Measurements from ENCODE around the gene PLOD3. TPM values are rescaled to one million over a fixed set of nuclear protein-coding genes. Genes with fewer than 3 reads are reported as not detected.

PLOD3 gene
- total RNA-seq, 1 experiment from 2014 or later: 135 TPM

DNA sequence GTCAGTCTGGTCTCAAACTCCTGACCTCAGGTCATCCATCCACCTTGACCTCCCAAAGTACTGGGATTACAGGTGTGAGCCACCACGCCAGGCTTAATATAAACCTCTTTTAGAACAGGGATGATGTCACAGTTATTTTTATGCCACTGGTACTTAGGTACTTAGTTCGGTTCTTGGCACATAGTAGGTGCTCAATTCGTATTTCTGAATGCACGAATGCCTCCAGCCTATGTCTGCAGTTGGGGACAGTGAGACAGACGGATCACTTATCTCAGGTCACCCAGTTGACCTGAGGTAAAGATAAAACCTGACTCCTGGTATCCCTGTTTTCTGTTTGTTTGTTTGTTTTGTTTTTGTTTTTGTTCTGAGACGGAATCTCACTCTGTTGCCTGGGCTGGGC is 31.2 kb downstream of the PLOD3 start:
- DNase-seq (ENCODE audit: low read depth): no peak

DNA sequence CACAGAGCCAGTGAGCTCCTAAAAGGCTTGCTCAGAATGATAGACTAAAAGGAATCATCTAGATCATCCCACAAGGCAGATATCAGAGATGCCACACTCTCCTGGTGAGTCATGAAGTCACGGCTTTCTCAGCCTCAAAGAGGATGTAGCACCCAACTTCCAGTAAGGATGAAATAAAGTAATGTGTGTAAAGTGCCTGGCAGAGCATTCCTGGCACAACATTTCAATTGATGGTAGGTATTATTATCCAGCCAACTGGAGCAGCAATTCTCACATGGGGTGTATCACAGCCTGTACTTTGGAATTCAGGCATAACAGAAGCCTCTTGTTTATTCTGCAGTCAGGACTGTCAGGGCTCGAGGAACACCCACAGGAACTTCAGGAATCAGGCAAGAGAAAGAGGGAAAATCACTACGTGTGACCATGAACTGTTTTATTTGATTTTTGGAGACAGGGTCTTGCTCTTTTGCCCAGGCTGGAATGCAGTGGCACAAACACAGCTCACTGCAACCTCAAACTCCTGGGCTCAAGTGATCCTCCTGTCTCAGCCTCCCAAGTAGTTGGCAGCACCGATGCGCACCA is 32.0 kb downstream of the PLOD3 start:
- DNase-seq (ENCODE audit: low read depth): peak; percentile 74

DNA sequence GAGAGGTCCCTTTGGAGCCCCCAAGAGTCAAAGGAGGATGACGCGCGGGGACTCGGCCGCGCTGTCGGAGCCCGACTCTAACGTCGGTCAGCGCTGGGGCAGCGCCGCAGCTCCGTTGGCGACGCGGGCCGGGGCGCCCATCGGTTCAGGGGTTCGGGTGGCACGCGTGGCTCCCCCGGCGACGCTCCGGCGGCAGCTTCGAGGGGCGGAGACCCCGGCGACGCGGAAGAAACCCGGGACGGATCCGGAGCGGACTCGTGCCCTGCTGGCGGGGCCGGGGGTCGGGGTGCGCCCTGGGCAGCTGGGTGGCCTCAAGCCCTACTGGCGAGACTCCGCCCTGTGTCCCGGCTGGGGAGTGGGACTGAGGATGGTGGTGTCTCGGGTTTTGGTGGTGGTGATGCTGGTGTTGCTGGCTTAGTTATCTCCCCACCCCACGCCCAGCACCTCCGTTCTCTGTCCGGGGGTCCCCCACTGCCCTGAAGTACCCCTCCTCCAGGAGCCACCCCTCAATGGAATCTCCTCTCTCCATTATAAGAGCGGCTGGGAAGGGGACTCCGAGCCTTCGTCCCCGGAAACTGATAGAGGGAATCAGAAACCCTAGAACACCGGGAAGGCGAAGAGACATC is 37.1 kb downstream of the PLOD3 start, which contains the start of gene NAT16:
NAT16 (minus strand) TSS at position 164 of the 626 bp plus-strand sequence. CDS start 5,486 bp downstream, outside the sequence.
- DNase-seq (ENCODE audit: low read depth): no peak

DNA sequence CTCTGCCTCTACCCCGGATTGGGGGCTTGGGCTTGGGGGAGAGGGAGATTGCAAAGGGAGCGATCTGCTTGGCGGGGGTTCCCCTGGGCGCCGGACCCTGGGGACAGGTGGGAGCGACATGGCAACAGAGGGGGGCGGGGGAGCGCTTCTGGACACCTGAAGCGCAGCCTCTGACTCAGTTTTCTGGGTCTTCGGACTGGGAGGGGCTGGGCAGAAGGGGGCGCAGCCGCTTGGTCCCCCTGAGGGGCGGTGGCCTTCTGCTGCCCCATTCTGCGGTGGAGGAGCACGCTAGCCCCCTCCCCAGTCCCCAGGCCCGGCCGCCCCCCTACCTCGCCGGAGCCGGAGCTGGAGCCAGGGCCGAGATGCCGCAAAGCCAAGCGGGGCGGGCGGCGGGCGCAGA is 37.7 kb downstream of the PLOD3 start:
- DNase-seq (ENCODE audit: low read depth): no peak

DNA sequence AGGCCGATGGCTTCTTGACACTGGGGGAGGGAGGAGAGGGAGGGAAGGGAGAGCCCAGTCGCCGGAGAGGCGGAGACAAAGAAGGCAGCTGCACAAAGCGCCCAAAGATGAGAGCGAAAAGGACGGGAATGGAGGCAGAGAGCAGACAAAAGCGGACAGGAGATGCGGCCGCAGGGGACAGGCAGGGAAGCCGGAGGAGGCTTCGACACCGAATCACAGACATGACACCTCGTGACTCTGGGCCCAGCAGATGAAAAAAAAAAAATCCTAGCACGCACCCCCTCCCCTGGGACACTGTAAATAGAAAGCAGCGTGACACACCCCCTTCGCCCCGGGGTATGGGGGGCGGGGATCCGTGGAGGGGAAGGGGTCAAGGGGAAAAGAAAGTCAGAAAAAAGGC is 38.3 kb downstream of the PLOD3 start:
- DNase-seq (ENCODE audit: low read depth): no peak

DNA sequence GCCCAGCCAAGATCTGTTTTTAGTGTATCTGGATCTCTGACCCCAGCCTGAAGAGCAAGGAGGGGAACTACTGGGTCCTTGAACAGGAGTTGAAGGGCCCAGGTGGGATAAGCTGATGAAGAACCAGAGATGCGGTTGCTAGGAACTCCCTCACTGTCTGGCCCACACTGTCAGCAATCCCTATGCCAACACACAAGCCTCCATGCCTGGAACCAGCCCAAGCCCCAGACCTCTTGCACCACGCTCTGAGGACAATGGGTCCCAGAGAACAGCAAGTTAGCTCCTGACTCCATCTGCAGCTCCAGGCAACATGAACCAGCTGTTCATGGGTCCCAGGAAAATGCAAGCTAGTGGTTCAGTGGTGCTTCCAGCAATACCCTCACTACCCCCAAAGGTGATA is 39.7 kb downstream of the PLOD3 start:
- no peak for DNase-seq (ENCODE audit: low read depth)

DNA sequence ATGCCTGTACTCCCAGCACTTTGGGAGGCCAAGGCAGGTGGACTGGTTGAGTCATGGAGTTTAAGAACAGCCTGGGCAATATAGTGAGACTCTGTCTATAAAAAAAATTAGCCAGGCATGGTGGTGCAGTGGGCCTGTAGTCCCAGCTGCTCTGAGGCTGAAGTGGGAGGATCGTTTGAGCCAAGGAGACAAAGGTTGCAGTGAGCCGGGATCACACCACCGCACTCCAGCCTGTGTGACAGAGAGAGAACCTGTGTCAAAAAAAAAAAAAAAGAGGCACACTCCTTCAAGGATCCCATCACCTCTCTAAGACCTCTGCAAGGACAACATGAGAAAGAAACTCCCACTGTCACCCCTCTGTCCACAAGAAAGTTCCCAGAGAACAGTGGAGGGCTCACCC is 41.7 kb downstream of the PLOD3 start:
- DNase-seq (ENCODE audit: low read depth): no peak

DNA sequence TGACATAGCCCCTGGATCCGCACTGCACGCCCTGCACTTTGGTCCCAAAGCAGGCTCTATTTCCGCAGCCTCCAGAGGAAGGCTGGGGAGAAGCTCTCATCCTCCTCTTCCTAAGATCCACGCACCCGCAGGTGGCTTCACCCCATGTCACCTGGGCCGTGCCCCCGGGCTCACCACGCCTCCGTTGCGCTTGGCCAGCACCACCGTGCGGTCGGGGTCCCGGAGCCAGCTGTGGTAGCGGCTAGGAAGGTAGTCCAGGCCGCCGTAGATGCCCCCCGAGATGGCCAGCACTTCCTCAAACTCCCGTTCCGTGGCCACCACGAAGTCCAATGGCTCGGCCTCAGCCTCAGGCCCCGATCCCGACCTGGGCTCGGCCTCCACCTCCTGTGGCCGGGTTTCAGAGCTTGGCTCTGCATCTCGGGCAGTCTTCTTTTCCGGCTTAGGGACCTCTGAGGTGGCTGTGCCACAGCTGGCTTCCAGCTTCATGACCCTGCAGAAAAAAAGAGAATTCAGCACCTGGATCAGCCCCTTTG is 43.0 kb downstream of the PLOD3 start:
- DNase-seq (ENCODE audit: low read depth): no peak

DNA sequence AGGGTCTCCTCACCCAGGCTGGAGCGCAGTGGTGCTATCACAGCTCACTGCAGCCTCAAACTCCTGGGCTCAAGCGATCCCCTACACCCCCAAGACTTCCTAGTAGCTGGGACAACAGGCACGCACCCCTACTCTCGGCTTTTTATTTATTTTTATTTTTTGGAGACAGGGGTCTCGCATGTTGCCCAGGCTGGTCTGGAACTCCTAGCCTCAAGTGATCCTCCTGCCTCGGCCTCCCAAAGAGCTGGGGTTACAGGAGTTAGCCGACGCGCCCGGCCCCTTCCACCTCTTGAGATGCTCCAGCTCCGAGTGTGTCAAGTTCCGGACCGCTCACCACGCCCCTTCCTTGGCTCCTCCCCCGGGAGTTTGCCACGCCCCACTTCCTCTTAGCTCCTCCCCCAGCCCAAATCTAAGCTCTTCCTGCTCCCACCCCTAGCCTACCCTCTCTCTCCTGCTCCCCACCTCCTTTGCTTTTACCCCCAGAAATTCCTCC is 43.6 kb downstream of the PLOD3 start:
- DNase-seq (ENCODE audit: low read depth): peak; percentile 64

DNA sequence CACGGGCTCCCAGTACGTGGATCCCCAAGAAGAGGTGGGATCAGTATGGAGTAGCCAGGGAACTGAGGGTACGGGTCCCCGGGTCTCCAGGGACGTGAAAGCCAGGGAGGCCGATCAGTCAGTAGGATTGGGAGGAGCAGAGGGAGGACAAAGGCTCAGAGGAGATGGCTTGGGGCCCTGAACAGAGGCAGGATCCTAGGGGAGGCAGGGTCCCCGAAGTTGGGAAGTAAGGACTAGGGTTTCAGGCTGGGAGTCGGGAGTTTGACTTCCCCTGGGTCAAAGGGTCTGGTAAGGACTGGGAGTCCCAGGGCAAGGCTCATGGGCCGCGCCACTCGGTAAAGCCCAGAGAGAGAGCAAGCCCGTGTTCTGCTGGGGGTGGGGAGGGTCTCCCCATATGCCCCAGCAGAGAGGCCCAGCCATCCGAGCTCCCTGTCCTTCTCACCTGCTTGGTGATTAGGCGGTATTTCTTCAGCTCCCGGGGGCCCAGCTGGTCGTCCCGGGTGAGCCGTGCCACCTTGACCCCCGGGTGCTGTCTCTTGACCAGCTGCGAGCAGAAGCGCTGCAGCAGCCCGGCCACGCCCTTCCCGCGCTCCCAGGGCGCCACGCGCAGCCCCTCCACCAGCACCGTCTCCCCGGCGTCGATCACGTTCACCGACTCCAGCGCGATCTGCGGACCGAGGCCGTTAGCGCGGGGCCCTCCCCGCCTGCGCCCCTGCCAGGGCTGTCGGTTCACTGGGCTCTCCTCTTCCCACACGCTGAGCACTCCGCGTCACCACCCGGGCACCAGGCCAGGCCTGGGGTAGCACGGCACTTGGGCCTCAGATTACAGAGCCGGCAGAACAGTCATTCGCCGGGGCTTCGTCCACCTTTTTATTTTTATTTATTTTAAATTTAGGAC is 44.3 kb downstream of the PLOD3 start:
- DNase-seq (ENCODE audit: low read depth): peak; percentile 81

DNA sequence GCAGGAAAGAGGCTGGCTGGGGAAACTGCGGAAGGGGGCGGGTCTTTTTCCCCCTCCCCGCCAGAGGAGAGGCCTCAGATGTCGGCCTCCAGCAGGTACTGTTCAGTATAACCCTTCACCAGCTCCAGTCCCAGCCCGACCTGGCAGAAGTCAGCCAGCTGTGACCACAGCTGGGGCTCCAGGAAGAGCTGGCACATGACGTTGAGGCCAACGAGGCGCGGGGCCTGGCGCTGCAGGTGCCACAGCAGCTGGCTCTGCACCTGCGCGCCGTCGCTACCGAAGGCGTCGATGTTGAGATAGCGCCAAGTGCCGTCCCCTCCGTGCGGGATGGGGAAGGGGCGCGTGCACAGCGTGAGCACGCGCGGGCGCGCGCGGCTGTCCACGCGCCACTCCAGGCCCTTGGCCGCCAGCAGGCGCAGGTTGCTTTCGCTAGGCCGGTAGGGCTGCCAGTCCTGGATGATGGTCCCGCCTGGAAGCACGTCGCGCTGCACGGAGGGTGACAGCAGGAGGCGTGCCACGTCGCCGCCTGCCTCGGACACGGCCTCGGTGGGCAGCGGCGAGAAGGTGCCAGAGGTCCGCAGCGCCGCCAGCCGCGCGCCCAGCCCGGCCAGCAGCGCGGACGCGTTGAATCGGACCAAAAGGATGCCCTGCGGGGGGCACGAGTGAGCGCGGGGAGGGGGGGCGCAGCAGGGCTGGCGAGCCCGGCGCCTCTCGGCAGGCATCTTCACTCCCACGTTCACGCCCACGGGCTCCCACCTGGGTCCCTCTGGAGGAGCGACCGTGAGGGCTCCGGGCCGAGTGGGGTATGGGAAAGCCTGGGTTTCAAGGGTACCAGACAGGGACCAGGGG is 45.2 kb downstream of the PLOD3 start:
- no peak for DNase-seq (ENCODE audit: low read depth)

DNA sequence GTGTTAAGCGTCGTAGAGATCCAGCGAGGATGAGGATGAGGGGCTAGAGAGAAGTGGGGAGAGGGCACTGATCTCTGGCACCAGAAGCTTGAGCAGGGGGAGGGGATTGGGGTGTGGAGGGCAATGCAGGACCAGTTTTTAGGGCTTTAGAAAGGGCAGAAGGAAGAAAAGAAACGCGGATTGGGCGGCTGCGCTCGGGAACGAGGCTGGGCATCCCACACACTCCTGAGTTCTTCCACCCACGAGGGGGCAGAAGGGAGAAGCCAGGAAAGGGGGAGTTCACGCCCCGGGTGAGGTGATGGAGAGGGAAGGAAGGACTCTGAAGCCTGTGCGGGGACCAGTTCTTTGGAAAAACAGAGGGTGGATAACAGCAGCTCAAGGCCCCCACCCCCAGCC is 45.9 kb downstream of the PLOD3 start:
- DNase-seq (ENCODE audit: low read depth): no peak

DNA sequence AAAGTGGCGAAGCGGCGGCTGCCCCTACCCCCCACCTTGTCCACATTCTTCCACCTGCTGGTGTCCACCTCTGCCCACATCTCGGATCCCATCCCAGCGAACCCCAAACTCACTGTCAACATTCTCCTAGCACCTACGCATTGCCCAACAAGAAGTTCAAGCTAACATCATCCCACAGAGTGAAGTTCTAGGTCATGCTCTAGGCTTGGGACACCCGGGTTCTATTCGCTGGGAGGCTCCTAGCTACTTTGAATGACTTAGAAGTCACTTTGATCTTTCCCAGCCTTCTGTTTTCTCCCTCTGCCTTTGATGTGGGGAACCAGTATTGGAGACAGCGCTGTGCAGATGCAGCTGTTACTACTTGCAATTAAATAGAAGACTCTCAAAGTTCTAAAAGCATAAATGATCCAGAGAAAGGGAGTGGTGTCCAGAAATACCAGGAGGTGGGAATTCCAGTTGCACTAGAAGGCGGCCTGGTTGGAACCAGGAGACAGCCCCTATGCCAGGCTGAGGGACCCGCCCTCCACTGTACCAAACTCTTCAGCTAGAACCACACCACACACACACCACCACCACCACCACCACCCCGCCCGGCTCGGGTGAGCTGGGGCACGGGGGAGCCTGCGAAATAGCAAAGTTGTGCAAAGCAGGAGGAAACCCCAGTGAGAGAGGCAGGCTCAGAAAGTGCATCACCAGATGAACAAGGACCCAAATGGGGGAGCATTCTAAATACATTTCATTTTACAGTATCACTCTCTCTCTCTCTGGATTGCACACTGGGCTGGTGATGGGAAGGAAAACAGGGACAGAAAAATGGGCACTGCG is 46.6 kb downstream of the PLOD3 start:
- DNase-seq (ENCODE audit: low read depth): peak; percentile 54

DNA sequence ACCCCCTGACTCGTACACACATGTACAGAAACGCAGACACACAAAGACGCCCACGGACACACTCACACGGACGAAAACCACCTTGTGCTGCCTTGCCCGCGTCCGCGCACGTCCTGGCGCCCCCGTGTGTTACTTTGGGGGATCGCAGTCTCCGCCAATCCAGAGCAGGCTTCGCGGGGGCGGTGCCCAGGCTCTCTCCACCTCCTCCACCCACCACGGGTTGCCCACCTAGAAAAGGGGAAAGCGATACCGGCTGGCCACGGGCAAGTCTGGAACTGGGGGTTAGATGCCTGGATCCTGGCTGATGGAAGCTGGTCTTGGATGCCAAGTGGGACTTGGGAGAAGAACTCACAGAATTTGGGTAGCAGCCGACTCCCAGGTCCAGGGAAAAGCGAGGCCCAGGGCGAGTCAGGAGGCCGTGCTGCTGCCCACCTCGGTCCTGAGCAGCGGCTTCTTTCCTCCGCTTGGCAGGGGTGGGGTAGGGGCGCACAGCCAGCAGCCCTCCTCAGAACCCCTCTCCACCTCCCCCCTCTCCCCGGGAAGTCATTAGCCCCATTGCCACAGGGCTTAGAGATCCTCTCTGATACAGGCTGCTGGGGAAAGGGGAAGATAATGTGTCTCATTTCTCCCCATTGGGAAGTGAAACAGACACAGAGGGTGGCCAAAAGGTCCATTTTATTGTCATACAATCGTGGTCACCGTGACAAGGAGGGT is 47.4 kb downstream of the PLOD3 start:
- DNase-seq (ENCODE audit: low read depth): peak; percentile 54

DNA sequence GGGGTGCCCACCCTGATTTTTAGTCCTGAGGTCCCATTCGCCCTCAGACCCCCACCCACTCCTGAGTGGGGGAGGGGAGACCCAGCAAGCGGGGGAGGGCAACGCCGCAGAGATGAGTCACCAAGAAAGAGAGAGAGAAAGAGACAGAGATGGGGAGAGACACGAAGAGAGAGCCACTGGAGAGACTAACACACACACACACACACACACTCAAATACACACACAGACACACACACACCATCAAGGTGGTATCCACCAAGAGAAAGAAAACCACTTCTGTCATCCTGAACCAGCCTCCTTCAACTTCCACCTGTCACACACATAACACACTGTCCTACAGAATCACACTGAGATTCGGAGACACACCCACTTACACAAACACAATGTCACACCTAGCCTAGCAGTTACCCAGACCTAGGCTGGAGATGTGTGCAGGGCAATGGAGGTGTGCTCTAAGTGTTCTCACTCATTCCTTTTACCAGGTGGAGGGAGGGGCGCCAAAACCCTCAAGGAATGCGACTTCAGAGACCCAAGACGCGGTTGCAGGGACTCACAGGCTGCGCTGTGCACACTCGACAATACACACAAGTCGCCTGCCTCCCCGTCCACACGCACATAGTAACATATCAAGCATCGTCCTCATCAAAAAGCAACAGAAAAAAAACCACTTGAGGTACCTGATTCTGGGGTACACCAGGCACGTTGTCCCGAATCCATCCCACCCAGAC is 48.1 kb downstream of the PLOD3 start:
- DNase-seq (ENCODE audit: low read depth): no peak

DNA sequence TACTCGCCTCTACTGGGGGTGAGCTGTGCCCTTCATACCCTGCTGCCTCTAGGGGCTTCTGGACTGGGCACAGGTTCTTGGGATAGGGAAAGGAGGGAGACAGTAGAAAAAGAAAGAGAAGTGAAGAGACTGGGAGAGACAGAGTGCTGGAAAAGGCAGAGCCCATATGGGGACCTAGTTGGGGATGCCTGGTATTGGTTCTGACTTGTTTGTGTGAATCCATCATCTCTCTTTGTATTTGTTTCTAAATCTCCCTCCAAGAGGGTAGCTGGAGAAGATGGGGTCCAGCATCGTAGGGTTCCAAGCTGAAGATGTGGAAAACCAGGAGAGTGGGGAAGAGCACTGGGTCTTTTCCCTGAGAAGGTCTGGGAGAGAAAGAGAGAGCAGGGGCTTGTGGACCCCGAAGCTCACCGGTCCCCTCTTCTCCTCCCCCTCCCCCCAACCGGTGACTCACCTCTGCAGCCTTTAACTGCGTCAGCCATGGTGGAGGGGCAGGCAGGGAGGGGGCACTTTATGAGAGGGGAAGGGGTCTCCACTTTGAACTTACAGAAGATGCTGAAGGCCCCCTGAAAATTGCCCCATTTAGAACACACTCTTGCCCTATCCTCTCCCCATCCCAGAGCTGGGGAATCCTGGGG is 48.9 kb downstream of the PLOD3 start:
- no peak for DNase-seq (ENCODE audit: low read depth)

DNA sequence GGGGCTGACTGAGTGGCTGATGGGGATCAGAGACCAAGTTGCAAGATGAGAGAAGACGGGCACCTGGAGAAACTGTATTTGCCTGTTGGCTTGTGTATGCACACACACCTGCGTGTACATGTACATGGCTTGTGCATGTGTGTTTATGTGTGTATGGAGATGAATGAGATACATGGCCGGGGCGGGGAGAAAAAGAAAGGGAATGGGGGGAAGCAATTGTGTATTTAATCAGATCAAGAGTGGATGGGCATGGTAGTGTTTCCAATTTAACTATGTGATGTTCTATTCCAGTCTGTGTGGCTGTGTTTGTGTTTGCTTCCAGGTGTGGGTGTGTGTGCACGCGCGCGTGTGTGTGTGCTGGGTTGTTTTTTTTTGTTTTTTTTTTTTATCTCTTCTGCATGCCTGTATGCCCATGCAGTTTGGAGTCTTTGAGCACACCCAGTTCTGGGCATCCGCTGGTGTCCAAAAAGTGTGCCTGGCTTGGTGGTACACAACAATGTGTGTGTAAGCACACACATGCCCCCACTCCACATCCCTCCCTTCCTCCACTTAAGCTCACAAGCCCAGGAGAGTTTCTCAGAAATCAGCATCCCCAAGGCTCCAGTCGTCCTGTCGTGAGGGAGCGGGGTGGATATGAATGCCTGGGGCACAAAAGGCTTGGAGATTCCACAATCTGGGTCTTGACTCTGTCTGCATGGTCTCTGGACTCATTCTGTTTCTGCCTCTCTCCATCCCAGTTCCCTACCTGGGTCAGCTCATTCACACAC is 49.6 kb downstream of the PLOD3 start:
- no peak for DNase-seq (ENCODE audit: low read depth)
